Measurements from ENCODE around the gene CHMP1B. TPM values are rescaled to one million over a fixed set of nuclear protein-coding genes. Genes with fewer than 3 reads are reported as not detected.
A peak's percentile ranks its signal among the peaks of the same experiment; 100 is the strongest.

Gene CHMP1B
- total RNA-seq, 1 donor: 63.7 TPM

DNA sequence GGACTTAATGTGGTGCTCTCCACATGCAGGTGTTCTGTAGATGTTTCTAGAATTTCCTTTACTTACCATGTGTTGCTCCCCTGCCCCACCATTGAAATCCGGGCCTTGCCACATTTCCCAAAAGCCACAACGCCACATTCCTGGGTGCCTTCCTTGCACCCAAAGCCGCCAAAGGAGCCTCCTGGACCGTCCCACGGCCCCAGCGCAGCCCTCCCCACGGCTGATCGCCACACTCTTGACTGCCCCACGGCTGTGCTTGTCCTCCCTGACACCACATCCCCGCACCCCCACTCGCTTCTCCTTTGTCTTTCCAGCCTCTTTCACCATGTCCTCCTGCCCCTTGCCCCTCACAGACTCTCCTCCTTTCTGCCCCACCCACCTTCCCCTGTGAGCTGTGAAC is 40.2 kb upstream of the CHMP1B start:
- H2AFZ ChIP-seq (ENCODE audit: low read length): no peak overlapping the region
- H3K27ac ChIP-seq (ENCODE audit: low read depth, low read length): no peak overlapping the region
- no peaks in the 10 kb centered on the region for H4K20me1 ChIP-seq (ENCODE audit: insufficient read depth, low read length)
- H3K9me3 ChIP-seq (ENCODE audit: low read depth, low read length): no peaks in the 10 kb centered on the region
- no peak overlapping the region for H3K4me3 ChIP-seq (ENCODE audit: insufficient read depth, low read length)
- no peaks in the 10 kb centered on the region for H3K27me3 ChIP-seq (ENCODE audit: insufficient read depth, low read length)
- peak; percentile 19 for DNase-seq (ENCODE audit: insufficient read length, low spot score, missing footprints)
- peaks cover 14% of the 10 kb centered on the region for H3K4me1 ChIP-seq (ENCODE audit: insufficient read depth, low read length)
- no peaks in the 10 kb centered on the region for H3K79me2 ChIP-seq (ENCODE audit: insufficient read depth, low read length)
- no peaks in the 10 kb centered on the region for H3K36me3 ChIP-seq (ENCODE audit: insufficient read depth, low read length)
- H3K4me2 ChIP-seq (ENCODE audit: insufficient read depth, low read length): no peak overlapping the region
- TF ChIP-seq, protein P1, sequence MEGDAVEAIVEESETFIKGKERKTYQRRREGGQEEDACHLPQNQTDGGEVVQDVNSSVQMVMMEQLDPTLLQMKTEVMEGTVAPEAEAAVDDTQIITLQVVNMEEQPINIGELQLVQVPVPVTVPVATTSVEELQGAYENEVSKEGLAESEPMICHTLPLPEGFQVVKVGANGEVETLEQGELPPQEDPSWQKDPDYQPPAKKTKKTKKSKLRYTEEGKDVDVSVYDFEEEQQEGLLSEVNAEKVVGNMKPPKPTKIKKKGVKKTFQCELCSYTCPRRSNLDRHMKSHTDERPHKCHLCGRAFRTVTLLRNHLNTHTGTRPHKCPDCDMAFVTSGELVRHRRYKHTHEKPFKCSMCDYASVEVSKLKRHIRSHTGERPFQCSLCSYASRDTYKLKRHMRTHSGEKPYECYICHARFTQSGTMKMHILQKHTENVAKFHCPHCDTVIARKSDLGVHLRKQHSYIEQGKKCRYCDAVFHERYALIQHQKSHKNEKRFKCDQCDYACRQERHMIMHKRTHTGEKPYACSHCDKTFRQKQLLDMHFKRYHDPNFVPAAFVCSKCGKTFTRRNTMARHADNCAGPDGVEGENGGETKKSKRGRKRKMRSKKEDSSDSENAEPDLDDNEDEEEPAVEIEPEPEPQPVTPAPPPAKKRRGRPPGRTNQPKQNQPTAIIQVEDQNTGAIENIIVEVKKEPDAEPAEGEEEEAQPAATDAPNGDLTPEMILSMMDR (IDR thresholded peaks at IDR 0.05; ENCODE audit: extremely low read depth, low read depth, low read length): no peak

DNA sequence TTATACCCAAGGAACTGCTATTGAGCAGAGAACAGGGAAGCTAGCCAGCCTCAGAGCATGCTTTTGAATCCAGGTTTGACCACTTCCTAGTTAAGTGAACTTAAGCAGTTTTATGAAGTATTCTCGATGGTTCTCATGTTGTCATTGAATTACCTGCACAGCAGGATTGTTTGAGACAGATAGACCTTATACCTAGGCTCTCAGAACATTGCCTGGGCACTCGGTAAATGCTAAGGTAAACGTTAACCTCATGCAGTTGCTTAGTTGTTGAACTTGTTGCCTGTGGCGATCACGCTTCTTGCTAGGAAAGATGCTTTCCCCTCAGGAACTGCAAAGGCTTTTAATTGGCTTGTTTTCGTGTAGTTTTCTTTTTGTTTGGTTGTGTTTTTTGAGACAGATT is 34.0 kb upstream of the CHMP1B start:
- Histone ChIP-seq H3K4me1 (ENCODE audit: insufficient read depth, low read length) (no peaks in the 10 kb centered on the region), H3K4me2 (ENCODE audit: insufficient read depth, low read length) (no peak overlapping the region), H3K9me3 (ENCODE audit: low read depth, low read length) (no peaks in the 10 kb centered on the region), H2AFZ (ENCODE audit: low read length) (no peak overlapping the region), H3K79me2 (ENCODE audit: insufficient read depth, low read length) (no peaks in the 10 kb centered on the region), H3K27ac (ENCODE audit: low read depth, low read length) (no peak overlapping the region), H3K36me3 (ENCODE audit: insufficient read depth, low read length) (no peaks in the 10 kb centered on the region), H4K20me1 (ENCODE audit: insufficient read depth, low read length) (no peaks in the 10 kb centered on the region), H3K4me3 (ENCODE audit: insufficient read depth, low read length) (no peak overlapping the region), H3K27me3 (ENCODE audit: insufficient read depth, low read length) (peaks cover 4% of the 10 kb centered on the region)
- DNase-seq (ENCODE audit: insufficient read length, low spot score, missing footprints): no peak
- TF ChIP-seq, protein P1 (IDR thresholded peaks at IDR 0.05; ENCODE audit: extremely low read depth, low read depth, low read length): no peak

DNA sequence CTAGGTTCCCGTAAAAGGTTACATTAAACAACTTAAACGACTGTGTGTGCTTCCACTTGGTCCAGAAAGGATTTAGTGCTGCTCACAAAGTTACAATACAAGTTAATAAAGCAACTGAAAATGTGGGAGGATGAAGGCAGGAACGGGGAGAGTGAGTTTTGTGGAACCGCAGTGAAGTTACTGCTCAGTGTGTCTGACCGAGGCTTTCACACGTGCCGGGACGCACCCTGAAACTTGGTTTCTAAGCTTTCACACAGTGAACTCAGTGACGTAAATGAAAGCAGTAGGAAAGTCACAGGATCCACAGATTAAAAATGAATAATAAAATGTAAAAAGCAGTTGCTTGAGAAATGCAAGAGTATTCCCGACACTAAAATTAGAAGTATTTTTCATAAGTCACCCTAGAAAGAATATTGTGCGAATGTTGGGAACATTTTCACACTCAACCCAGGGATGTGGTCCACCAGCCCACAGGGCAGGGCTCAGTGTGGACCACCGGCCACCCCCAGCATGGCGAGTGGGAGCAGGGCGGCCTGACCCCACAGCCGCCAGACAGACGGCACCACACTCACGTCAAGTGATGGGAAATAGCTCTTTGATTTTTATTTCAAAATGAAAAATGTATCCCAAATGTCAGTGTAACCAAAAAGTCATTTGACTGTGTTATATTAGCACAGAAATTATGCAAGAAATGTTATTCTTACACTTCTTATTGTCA is 32.6 kb upstream of the CHMP1B start:
- H2AFZ ChIP-seq (ENCODE audit: low read length): peak overlapping the region; percentile 51
- H3K4me2 ChIP-seq (ENCODE audit: insufficient read depth, low read length): peak overlapping the region; percentile 51
- H3K4me3 ChIP-seq (ENCODE audit: insufficient read depth, low read length): no peak overlapping the region
- no peaks in the 10 kb centered on the region for H4K20me1 ChIP-seq (ENCODE audit: insufficient read depth, low read length)
- no peaks in the 10 kb centered on the region for H3K36me3 ChIP-seq (ENCODE audit: insufficient read depth, low read length)
- TF ChIP-seq, protein P1 (IDR thresholded peaks at IDR 0.05; ENCODE audit: extremely low read depth, low read depth, low read length): no peak
- DNase-seq (ENCODE audit: insufficient read length, low spot score, missing footprints): peak; percentile 34
- no peaks in the 10 kb centered on the region for H3K79me2 ChIP-seq (ENCODE audit: insufficient read depth, low read length)
- no peaks in the 10 kb centered on the region for H3K9me3 ChIP-seq (ENCODE audit: low read depth, low read length)
- no peak overlapping the region for H3K27ac ChIP-seq (ENCODE audit: low read depth, low read length)
- H3K27me3 ChIP-seq (ENCODE audit: insufficient read depth, low read length): peaks cover 4% of the 10 kb centered on the region
- no peaks in the 10 kb centered on the region for H3K4me1 ChIP-seq (ENCODE audit: insufficient read depth, low read length)

DNA sequence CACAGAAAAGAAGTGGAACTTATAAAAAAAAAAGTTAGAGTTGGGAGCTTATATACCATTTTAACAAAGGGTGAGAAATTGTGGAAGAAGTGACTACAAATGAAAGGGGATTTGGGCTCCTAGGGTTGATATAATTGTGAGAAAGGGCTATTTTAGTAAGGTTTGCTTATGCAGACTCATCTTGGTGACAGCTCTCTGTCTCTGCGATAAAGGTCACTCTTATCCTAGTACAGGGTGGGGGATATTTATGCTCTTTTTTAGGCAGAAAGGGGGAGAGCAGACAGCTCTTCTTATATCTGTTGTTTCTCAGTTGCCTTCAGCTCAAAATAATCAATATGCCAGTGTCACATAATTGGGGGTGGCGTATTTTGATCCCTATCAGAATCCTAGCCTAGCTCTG is 31.3 kb upstream of the CHMP1B start:
- H3K27me3 ChIP-seq (ENCODE audit: insufficient read depth, low read length): peaks cover 4% of the 10 kb centered on the region
- no peaks in the 10 kb centered on the region for H3K4me1 ChIP-seq (ENCODE audit: insufficient read depth, low read length)
- TF ChIP-seq, protein P1 (IDR thresholded peaks at IDR 0.05; ENCODE audit: extremely low read depth, low read depth, low read length): no peak
- H3K4me3 ChIP-seq (ENCODE audit: insufficient read depth, low read length): no peak overlapping the region
- H3K27ac ChIP-seq (ENCODE audit: low read depth, low read length): no peak overlapping the region
- no peaks in the 10 kb centered on the region for H3K79me2 ChIP-seq (ENCODE audit: insufficient read depth, low read length)
- no peaks in the 10 kb centered on the region for H4K20me1 ChIP-seq (ENCODE audit: insufficient read depth, low read length)
- H3K9me3 ChIP-seq (ENCODE audit: low read depth, low read length): no peaks in the 10 kb centered on the region
- DNase-seq (ENCODE audit: insufficient read length, low spot score, missing footprints): no peak
- no peak overlapping the region for H3K4me2 ChIP-seq (ENCODE audit: insufficient read depth, low read length)
- H2AFZ ChIP-seq (ENCODE audit: low read length): no peak overlapping the region
- no peaks in the 10 kb centered on the region for H3K36me3 ChIP-seq (ENCODE audit: insufficient read depth, low read length)
